ENCODE results near the gene THEM4. TPM values are rescaled to one million over a fixed set of nuclear protein-coding genes. Genes with fewer than 3 reads are reported as not detected.
"Not testable (repeated sequence)": the region's sequence is repeated elsewhere in the genome, so short reads cannot be mapped to it uniquely, and the experiment has no call there.

The THEM4 gene
- total RNA-seq, 4 donors from 2014 or later: 9.1 to 45.2 (median 14.6) TPM

DNA sequence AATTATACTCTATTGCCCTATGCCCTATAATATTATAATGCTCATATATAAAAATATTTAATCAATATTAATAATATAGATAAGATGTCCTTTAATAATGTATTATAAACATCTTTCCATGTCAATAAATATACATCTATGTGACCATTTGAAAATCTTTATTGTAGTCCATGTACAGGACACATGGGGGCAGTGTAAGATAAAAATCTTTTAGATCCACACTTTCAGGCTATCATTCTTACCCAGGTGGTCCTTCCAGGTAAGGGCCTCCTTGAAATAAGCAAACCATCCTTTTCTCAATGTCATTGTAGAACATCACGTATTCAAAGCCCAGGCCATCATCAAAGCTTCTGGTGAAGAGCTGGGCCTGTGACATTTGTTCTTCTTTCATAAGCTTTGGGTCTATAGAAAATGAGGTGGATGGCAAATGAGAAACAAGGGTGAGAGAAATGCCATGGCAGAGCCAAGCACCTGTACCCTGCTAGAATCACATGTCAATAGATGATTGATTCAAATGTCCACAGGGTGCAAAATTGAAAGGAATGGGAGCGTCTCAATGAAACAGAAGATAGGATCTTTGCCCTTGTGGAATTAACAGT is 20.2 kb downstream of the THEM4 start:
- TF ChIP-seq, protein P1, sequence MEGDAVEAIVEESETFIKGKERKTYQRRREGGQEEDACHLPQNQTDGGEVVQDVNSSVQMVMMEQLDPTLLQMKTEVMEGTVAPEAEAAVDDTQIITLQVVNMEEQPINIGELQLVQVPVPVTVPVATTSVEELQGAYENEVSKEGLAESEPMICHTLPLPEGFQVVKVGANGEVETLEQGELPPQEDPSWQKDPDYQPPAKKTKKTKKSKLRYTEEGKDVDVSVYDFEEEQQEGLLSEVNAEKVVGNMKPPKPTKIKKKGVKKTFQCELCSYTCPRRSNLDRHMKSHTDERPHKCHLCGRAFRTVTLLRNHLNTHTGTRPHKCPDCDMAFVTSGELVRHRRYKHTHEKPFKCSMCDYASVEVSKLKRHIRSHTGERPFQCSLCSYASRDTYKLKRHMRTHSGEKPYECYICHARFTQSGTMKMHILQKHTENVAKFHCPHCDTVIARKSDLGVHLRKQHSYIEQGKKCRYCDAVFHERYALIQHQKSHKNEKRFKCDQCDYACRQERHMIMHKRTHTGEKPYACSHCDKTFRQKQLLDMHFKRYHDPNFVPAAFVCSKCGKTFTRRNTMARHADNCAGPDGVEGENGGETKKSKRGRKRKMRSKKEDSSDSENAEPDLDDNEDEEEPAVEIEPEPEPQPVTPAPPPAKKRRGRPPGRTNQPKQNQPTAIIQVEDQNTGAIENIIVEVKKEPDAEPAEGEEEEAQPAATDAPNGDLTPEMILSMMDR (IDR thresholded peaks at IDR 0.05): peak in 5 of 6 experiments; percentile 33 to 61 (median 51)
- TF ChIP-seq POLR2A (IDR thresholded peaks at IDR 0.05): no peak
- no peaks in the 10 kb centered on the region for H3K9me3 ChIP-seq
- H3K27ac ChIP-seq: no peak overlapping the region
- no peak overlapping the region for H3K4me3 ChIP-seq
- H3K36me3 ChIP-seq: peaks cover 0 to 21% (median 0%) of the 10 kb centered on the region in 3 donors
- no peak for DNase-seq
- no peaks in the 10 kb centered on the region for H3K27me3 ChIP-seq
- no peaks in the 10 kb centered on the region for H3K4me1 ChIP-seq

DNA sequence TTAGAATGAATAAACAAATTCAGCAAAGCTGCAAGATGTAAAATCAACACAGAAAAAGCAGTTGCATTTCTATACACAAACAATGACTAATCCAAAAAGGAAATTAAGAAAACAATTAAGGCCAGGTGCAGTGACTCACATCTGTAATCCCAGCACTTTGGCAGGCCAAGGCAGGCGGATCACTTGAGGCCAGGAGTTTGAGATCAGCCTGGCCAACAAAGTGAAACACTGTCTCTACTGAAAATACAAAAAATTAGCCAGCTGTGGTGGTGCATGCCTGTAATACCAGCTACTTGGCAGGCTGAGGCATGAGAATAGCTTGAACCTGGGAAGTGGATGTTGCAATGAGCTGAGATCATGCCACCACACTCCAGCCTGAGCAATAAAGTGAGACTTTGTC is 22.3 kb downstream of the THEM4 start:
- no peaks in the 10 kb centered on the region for H3K27me3 ChIP-seq
- peaks cover 0 to 13% (median 0%) of the 10 kb centered on the region in 3 donors for H3K36me3 ChIP-seq
- H3K9me3 ChIP-seq: no peaks in the 10 kb centered on the region
- no peak for DNase-seq
- TF ChIP-seq POLR2A (IDR thresholded peaks at IDR 0.05): no peak
- TF ChIP-seq, protein P1 (IDR thresholded peaks at IDR 0.05): no peak
- H3K27ac ChIP-seq: no peak overlapping the region
- no peaks in the 10 kb centered on the region for H3K4me1 ChIP-seq
- H3K4me3 ChIP-seq: no peak overlapping the region

DNA sequence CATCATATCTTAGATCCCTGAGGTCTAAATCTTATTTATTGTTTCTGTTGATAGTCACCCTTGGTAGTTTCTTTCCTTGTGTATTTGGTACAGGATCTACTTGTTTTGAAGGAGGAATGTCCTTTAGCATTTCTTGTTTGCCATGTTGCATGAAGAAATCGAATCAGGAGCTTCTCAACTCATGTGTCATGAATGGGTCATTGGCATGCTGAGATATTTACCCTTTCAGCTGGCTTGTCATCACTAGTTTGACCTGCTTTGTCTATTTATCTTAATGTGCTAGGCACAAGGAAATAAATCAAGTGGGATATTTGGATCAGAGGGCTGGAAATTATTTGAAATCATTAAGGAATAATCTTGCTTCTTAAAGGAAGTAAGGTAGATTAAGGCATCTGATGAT is 23.8 kb downstream of the THEM4 start:
- H3K9me3 ChIP-seq: no peaks in the 10 kb centered on the region
- DNase-seq: no peak
- H3K36me3 ChIP-seq: peaks cover 0 to 11% (median 0%) of the 10 kb centered on the region in 3 donors
- TF ChIP-seq POLR2A (IDR thresholded peaks at IDR 0.05): no peak
- TF ChIP-seq, protein P1 (IDR thresholded peaks at IDR 0.05): no peak
- no peak overlapping the region for H3K27ac ChIP-seq
- no peak overlapping the region for H3K4me3 ChIP-seq
- no peaks in the 10 kb centered on the region for H3K27me3 ChIP-seq
- H3K4me1 ChIP-seq: no peaks in the 10 kb centered on the region

DNA sequence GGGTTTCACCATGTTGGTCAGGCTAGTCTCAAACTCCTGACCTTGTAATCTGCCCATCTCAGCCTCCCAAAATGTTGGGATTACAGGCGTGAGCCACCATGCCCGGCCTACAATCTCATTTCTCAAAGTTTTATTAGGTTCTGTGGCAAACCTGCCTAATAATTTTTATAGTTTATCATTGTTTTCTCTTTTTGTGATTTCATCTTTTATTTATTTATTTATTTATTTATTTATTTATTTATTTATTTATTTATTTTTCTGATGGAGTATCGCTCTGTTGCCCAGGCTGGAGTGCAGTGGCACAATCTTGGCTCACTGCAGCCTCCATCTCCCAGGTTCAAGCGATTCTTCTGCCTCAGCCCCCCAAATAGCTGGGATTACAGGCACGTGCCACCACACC is 24.4 kb downstream of the THEM4 start:
- not testable (repeated sequence) for H3K27ac ChIP-seq, H3K4me3 ChIP-seq, DNase-seq, H3K9me3 ChIP-seq, H3K27me3 ChIP-seq, H3K36me3 ChIP-seq, H3K4me1 ChIP-seq

DNA sequence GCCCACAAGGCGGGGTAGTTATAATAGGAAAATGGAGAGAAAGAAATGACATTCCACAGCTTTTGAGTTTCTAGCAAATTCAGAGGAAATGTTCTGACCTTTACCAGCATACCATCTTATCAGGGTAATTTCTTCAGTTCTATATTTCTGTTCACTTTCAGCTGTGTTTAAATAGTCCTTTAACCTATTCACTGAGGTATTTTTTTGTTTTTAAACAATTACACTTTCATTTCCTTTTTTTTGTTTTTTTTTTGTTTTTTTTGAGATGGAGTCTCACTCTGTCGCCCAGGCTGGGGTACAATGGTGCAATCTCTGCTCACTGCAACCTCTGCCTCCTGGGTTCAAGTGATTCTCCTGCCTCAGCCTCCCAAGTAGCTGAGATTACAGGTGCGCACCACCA is 24.9 kb downstream of the THEM4 start:
- not testable (repeated sequence) for DNase-seq, H3K36me3 ChIP-seq, H3K4me3 ChIP-seq, H3K27me3 ChIP-seq, H3K27ac ChIP-seq, H3K4me1 ChIP-seq, H3K9me3 ChIP-seq

DNA sequence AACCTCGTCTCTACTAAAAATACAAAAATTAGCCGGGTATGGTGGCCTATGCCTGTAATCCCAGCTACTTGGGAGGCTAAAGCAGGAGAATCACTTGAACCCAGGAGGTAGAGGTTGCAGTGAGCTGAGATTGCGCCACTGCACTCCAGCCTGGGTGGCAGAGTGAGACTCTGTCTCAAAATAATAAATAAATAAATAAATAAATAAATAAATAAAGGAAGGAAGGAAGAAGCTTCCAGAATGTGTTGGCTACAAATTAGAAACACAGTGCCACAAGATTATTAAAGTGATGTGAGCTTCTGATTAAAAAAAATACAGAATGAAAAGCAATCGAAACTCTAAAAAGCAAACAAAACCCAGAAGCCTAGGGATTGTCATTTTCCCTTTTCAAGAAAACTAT is 25.4 kb downstream of the THEM4 start:
- DNase-seq, H3K9me3 ChIP-seq, H3K27me3 ChIP-seq, H3K27ac ChIP-seq, H3K36me3 ChIP-seq, H3K4me1 ChIP-seq, H3K4me3 ChIP-seq: not testable (repeated sequence)

DNA sequence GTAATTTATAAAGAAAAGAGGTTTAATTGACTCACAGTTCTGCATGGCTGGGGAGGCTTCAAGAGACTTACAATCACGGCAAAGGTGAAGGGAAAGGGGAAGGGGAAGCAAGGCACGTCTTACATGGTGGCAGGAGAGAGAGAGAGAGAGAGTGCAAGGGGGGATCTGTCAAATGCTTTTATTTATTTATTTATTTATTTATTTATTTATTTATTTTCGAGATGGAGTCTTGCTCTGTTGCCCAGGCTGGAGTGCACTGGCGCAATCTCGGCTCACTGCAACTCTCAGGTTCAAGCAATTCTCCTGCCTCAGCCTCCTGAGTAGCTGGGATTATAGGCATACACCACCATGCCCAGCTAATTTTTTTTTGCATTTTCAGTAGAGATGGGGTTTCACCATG is 26.4 kb downstream of the THEM4 start:
- not testable (repeated sequence) for H3K36me3 ChIP-seq, H3K4me3 ChIP-seq, DNase-seq, H3K27ac ChIP-seq, H3K9me3 ChIP-seq, H3K27me3 ChIP-seq, H3K4me1 ChIP-seq

DNA sequence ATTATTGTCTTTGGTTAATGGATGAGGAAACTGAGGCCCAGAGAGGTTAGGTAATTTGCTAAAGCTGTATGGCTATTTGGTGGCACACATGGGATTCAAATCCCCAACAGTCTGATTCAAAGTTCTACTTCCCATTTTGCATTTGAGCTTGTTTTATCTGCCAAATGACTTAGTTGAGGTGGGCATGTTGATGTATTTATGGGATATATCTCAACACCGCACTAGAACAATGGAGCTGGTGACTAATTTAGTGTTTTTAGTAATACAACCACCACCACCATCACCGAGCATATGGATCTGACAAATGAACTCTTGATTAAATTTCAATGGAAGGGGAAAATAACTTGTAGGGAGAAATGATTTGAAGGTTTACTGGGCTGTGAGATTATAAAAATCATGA is 26.8 kb downstream of the THEM4 start:
- H3K27me3 ChIP-seq: no peaks in the 10 kb centered on the region

More for the DNA sequence above, 26.8 kb downstream of the THEM4 start:
- no peak overlapping the region for H3K27ac ChIP-seq
- TF ChIP-seq POLR2A (IDR thresholded peaks at IDR 0.05): no peak
- TF ChIP-seq, protein P1 (IDR thresholded peaks at IDR 0.05): no peak
- no peak overlapping the region for H3K4me3 ChIP-seq
- no peaks in the 10 kb centered on the region for H3K9me3 ChIP-seq
- H3K36me3 ChIP-seq: peaks cover 0 to 4% (median 0%) of the 10 kb centered on the region in 3 donors
- H3K4me1 ChIP-seq: no peaks in the 10 kb centered on the region
- DNase-seq: no peak

Data from Peyer's patch (tissue), 4 donors.